ENCODE results near the gene CAP2.

The CAP2 gene

DNA sequence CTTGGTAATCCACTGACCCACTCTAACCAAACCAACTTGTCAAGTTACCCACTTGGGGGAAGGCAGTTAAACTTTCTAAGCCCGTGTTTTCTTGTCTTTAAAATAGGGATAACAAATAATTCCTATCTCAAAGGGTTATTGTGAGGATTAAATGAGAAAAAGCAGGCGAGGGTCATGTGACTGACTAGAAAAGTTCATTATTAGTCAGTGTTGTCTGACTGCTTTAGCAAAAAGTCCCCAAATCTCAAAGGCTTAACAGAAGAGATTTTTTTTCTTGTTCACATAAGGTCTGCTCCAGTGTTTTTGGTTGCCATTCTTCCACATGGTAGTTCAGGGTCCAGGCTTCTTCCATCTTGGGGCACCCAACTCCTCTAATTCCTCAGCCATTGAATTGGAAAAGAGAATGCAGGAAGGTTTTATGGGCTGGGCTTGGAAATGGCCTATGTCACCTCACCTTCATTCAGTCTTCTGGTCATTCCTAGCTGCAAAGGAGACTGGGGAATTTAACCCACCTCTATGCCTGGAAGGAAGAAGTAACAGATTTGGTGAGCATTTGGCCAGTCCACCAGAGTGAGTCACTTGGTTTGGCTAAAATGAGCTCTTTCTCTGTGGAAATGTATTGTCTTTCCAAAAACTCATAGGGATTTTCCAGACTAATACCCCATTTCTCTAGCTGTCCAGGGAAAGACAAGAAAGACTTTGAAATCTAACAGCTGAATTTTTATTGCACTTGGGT lies 77.0 kb downstream of the CAP2 start:
- Histone ChIP-seq H4K8ac (ENCODE audit: low read length) (peak overlapping the region; percentile 75), H4K91ac (ENCODE audit: low read length) (no peak overlapping the region), H3K79me1 (replicated peaks; ENCODE audit: low read length, poor library complexity, severe bottlenecking) (peaks cover 19% of the 10 kb centered on the region), H3K27me3 (ENCODE audit: control insufficient read depth in 1 of 2, insufficient read depth in 1 of 2, low read length in 2 of 2) (no peaks in the 10 kb centered on the region), H2AK5ac (ENCODE audit: low read length, severe bottlenecking) (peak overlapping the region; percentile 88), H3K9ac (ENCODE audit: low read length) (peak overlapping the region; percentile 37), H3K9me3 (ENCODE audit: control insufficient read depth, low read length) (no peaks in the 10 kb centered on the region), H3K23ac (ENCODE audit: low read length in 2 of 2) (no peak overlapping the region), H3K36me3 (ENCODE audit: control insufficient read depth in 1 of 2, insufficient read depth in 2 of 2, low read depth in 1 of 2, low read length in 2 of 2) (peaks cover 0 to 10% of the 10 kb centered on the region in 2 experiments), H3K14ac (ENCODE audit: low read length in 2 of 2) (no peak overlapping the region), H2BK12ac (ENCODE audit: low read length in 2 of 2) (no peak overlapping the region), H3K18ac (ENCODE audit: low read depth in 1 of 2, low read length in 2 of 2) (no peak overlapping the region), H2AFZ (ENCODE audit: low read depth, low read length) (no peak overlapping the region), H2BK120ac (ENCODE audit: low read depth, low read length) (no peak overlapping the region), H3K27ac (ENCODE audit: low read length, poor library complexity, severe bottlenecking) (no peak overlapping the region), H2BK5ac (ENCODE audit: low read depth, low read length, poor library complexity, severe bottlenecking) (no peak overlapping the region), H3K4me2 (ENCODE audit: low read length, poor library complexity, severe bottlenecking) (no peak overlapping the region), H2BK15ac (ENCODE audit: low read depth, poor library complexity, severe bottlenecking) (no peak overlapping the region), H3K4ac (ENCODE audit: low read depth in 1 of 2, low read length in 2 of 2) (no peak overlapping the region), H3K4me1 (ENCODE audit: control insufficient read depth, insufficient read depth, low read depth, low read length) (peaks cover 8% of the 10 kb centered on the region), H3K4me3 (ENCODE audit: insufficient read depth in 1 of 2, low read depth in 1 of 2, low read length in 2 of 2) (peak overlapping the region in 1 of 2 experiments; percentile 47)
- no peak for DNase-seq
- 100% methylated on average over 1 of the region's 2 CpGs for WGBS

DNA sequence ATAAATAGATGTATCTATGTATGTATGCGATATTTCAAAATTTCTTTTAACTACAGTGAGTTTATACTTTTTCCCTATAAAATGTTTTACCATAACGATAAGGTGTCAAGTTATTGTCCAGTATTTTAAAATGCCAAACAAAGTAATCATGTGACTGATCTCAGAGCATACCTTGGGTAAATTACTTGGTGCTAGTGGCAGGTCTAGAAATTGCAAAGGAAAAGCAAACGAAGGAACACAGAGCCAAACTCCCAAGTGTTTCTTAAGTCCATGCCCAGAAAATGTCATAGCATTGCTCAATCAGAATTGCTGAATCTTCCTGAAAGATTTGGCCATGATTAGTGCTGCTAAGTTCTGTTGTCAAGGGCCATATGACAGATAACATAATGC lies 77.5 kb downstream of the CAP2 start:
- WGBS: 58% methylated on average over 1 of the region's 3 CpGs
- DNase-seq: peak; percentile 74
- H3K14ac ChIP-seq (ENCODE audit: low read length in 2 of 2): no peak overlapping the region
- no peaks in the 10 kb centered on the region for H3K27me3 ChIP-seq (ENCODE audit: control insufficient read depth in 1 of 2, insufficient read depth in 1 of 2, low read length in 2 of 2)
- peaks cover 8% of the 10 kb centered on the region for H3K4me1 ChIP-seq (ENCODE audit: control insufficient read depth, insufficient read depth, low read depth, low read length)
- H2BK5ac ChIP-seq (ENCODE audit: low read depth, low read length, poor library complexity, severe bottlenecking): no peak overlapping the region
- H4K8ac ChIP-seq (ENCODE audit: low read length): no peak overlapping the region
- no peaks in the 10 kb centered on the region for H3K9me3 ChIP-seq (ENCODE audit: control insufficient read depth, low read length)
- peak overlapping the region in 1 of 2 experiments; percentile 47 for H3K4me3 ChIP-seq (ENCODE audit: insufficient read depth in 1 of 2, low read depth in 1 of 2, low read length in 2 of 2)
- H2BK12ac ChIP-seq (ENCODE audit: low read length in 2 of 2): no peak overlapping the region
- H3K9ac ChIP-seq (ENCODE audit: low read length): peak overlapping the region; percentile 37
- peaks cover 0 to 4% of the 10 kb centered on the region in 2 experiments for H3K36me3 ChIP-seq (ENCODE audit: control insufficient read depth in 1 of 2, insufficient read depth in 2 of 2, low read depth in 1 of 2, low read length in 2 of 2)
- H3K4me2 ChIP-seq (ENCODE audit: low read length, poor library complexity, severe bottlenecking): no peak overlapping the region
- H3K27ac ChIP-seq (ENCODE audit: low read length, poor library complexity, severe bottlenecking): no peak overlapping the region
- H3K23ac ChIP-seq (ENCODE audit: low read length in 2 of 2): no peak overlapping the region
- peak overlapping the region; percentile 44 for H2AK5ac ChIP-seq (ENCODE audit: low read length, severe bottlenecking)
- no peak overlapping the region for H3K18ac ChIP-seq (ENCODE audit: low read depth in 1 of 2, low read length in 2 of 2)
- H2BK15ac ChIP-seq (ENCODE audit: low read depth, poor library complexity, severe bottlenecking): no peak overlapping the region
- no peak overlapping the region for H3K4ac ChIP-seq (ENCODE audit: low read depth in 1 of 2, low read length in 2 of 2)
- no peak overlapping the region for H4K91ac ChIP-seq (ENCODE audit: low read length)
- H2BK120ac ChIP-seq (ENCODE audit: low read depth, low read length): no peak overlapping the region
- peaks cover 17% of the 10 kb centered on the region for H3K79me1 ChIP-seq (replicated peaks; ENCODE audit: low read length, poor library complexity, severe bottlenecking)
- no peak overlapping the region for H2AFZ ChIP-seq (ENCODE audit: low read depth, low read length)

- H3K27ac ChIP-seq (ENCODE audit: low read length, poor library complexity, severe bottlenecking): peak overlapping the region; percentile 91
- H2BK12ac ChIP-seq (ENCODE audit: low read length in 2 of 2): peak overlapping the region; percentile 92 to 97
- no peaks in the 10 kb centered on the region for H3K36me3 ChIP-seq (ENCODE audit: control insufficient read depth in 1 of 2, insufficient read depth in 2 of 2, low read depth in 1 of 2, low read length in 2 of 2)
- H2BK15ac ChIP-seq (ENCODE audit: low read depth, poor library complexity, severe bottlenecking): no peak overlapping the region
- H3K4me2 ChIP-seq (ENCODE audit: low read length, poor library complexity, severe bottlenecking): peak overlapping the region; percentile 42
- no peak overlapping the region for H3K23ac ChIP-seq (ENCODE audit: low read length in 2 of 2)
- H3K4me3 ChIP-seq (ENCODE audit: insufficient read depth in 1 of 2, low read depth in 1 of 2, low read length in 2 of 2): no peak overlapping the region
- peak overlapping the region; percentile 68 for H4K91ac ChIP-seq (ENCODE audit: low read length)
- H3K27me3 ChIP-seq (ENCODE audit: control insufficient read depth in 1 of 2, insufficient read depth in 1 of 2, low read length in 2 of 2): no peaks in the 10 kb centered on the region
- WGBS: 28% methylated on average over 2 of the region's 2 CpGs
- H2AK5ac ChIP-seq (ENCODE audit: low read length, severe bottlenecking): peak overlapping the region; percentile 89
- H2AFZ ChIP-seq (ENCODE audit: low read depth, low read length): no peak overlapping the region
- H3K9ac ChIP-seq (ENCODE audit: low read length): no peak overlapping the region
- DNase-seq: peak; percentile 60
- no peaks in the 10 kb centered on the region for H3K9me3 ChIP-seq (ENCODE audit: control insufficient read depth, low read length)
- H3K4ac ChIP-seq (ENCODE audit: low read depth in 1 of 2, low read length in 2 of 2): no peak overlapping the region
- H3K14ac ChIP-seq (ENCODE audit: low read length in 2 of 2): no peak overlapping the region
- peaks cover 1% of the 10 kb centered on the region for H3K4me1 ChIP-seq (ENCODE audit: control insufficient read depth, insufficient read depth, low read depth, low read length)
- no peak overlapping the region for H2BK5ac ChIP-seq (ENCODE audit: low read depth, low read length, poor library complexity, severe bottlenecking)
- peak overlapping the region; percentile 41 for H4K8ac ChIP-seq (ENCODE audit: low read length)
- H3K18ac ChIP-seq (ENCODE audit: low read depth in 1 of 2, low read length in 2 of 2): peak overlapping the region; percentile 52 to 62
- no peak overlapping the region for H2BK120ac ChIP-seq (ENCODE audit: low read depth, low read length)
- peaks cover 19% of the 10 kb centered on the region for H3K79me1 ChIP-seq (replicated peaks; ENCODE audit: low read length, poor library complexity, severe bottlenecking)
Measured at GRCh38 chr6:17472653-17473183, 79.3 kb downstream of the CAP2 start.

- Histone ChIP-seq H3K18ac (ENCODE audit: low read depth in 1 of 2, low read length in 2 of 2) (no peak overlapping the region), H2BK15ac (ENCODE audit: low read depth, poor library complexity, severe bottlenecking) (no peak overlapping the region), H2BK5ac (ENCODE audit: low read depth, low read length, poor library complexity, severe bottlenecking) (no peak overlapping the region), H2AFZ (ENCODE audit: low read depth, low read length) (no peak overlapping the region), H3K9ac (ENCODE audit: low read length) (no peak overlapping the region), H2AK5ac (ENCODE audit: low read length, severe bottlenecking) (no peak overlapping the region), H3K27me3 (ENCODE audit: control insufficient read depth in 1 of 2, insufficient read depth in 1 of 2, low read length in 2 of 2) (no peaks in the 10 kb centered on the region), H4K8ac (ENCODE audit: low read length) (no peak overlapping the region), H2BK12ac (ENCODE audit: low read length in 2 of 2) (no peak overlapping the region), H2BK120ac (ENCODE audit: low read depth, low read length) (no peak overlapping the region), H4K91ac (ENCODE audit: low read length) (no peak overlapping the region), H3K27ac (ENCODE audit: low read length, poor library complexity, severe bottlenecking) (no peak overlapping the region), H3K4ac (ENCODE audit: low read depth in 1 of 2, low read length in 2 of 2) (no peak overlapping the region), H3K14ac (ENCODE audit: low read length in 2 of 2) (no peak overlapping the region), H3K4me3 (ENCODE audit: insufficient read depth in 1 of 2, low read depth in 1 of 2, low read length in 2 of 2) (no peak overlapping the region), H3K4me1 (ENCODE audit: control insufficient read depth, insufficient read depth, low read depth, low read length) (peaks cover 1% of the 10 kb centered on the region), H3K79me1 (replicated peaks; ENCODE audit: low read length, poor library complexity, severe bottlenecking) (peaks cover 17% of the 10 kb centered on the region), H3K23ac (ENCODE audit: low read length in 2 of 2) (no peak overlapping the region), H3K36me3 (ENCODE audit: control insufficient read depth in 1 of 2, insufficient read depth in 2 of 2, low read depth in 1 of 2, low read length in 2 of 2) (no peaks in the 10 kb centered on the region), H3K4me2 (ENCODE audit: low read length, poor library complexity, severe bottlenecking) (no peak overlapping the region), H3K9me3 (ENCODE audit: control insufficient read depth, low read length) (no peaks in the 10 kb centered on the region)
- DNase-seq: no peak
- WGBS: 12% methylated on average over 1 of the region's 2 CpGs
Measured at GRCh38 chr6:17473554-17473953, 80.2 kb downstream of the CAP2 start.
